Measurements from ENCODE around the gene CNGA4. TPM values are rescaled to one million over a fixed set of nuclear protein-coding genes. Genes with fewer than 3 reads are reported as not detected.

Gene CNGA4
- total RNA-seq, 2 donors from 2014 or later: not detected

GRCh38 chr11:6204706-6205105 is 34.2 kb upstream of the CNGA4 start:
- H3K4me3 ChIP-seq: no peak overlapping the region
- H3K36me3 ChIP-seq: peaks cover 5% of the 10 kb centered on the region
- ATAC-seq (ENCODE audit: insufficient number of reproducible peaks, low FRiP score, low read depth) (no peak), DNase-seq (ENCODE audit: low spot score) (no peak)
- no peak overlapping the region for H3K27ac ChIP-seq
- no peaks in the 10 kb centered on the region for H3K9me3 ChIP-seq
- no peaks in the 10 kb centered on the region for H3K4me1 ChIP-seq (ENCODE audit: control insufficient read depth in 1 of 2, low read depth in 2 of 2)
- no peak for TF ChIP-seq CTCF (IDR thresholded peaks at IDR 0.05)
- H3K27me3 ChIP-seq (replicated peaks; ENCODE audit: insufficient read depth): no peaks in the 10 kb centered on the region

- no peak for ATAC-seq (ENCODE audit: insufficient number of reproducible peaks, low FRiP score, low read depth)
- H3K27me3 ChIP-seq (replicated peaks; ENCODE audit: insufficient read depth): no peaks in the 10 kb centered on the region
- no peak for TF ChIP-seq CTCF (IDR thresholded peaks at IDR 0.05)
- no peaks in the 10 kb centered on the region for H3K9me3 ChIP-seq
- H3K4me1 ChIP-seq (ENCODE audit: control insufficient read depth in 1 of 2, low read depth in 2 of 2): no peaks in the 10 kb centered on the region
- no peak within 1 kb of the TSS for H3K4me3 ChIP-seq
- H3K27ac ChIP-seq: no peak within 1 kb of the TSS
- peaks cover 9% of the 10 kb centered on the region for H3K36me3 ChIP-seq
- no peak for DNase-seq (ENCODE audit: low spot score)
Observed at GRCh38 chr11:6205366-6205765, 33.5 kb upstream of the CNGA4 start, which contains the start of gene C11orf42. Gene C11orf42 (plus strand): TSS chr11:6205557. CDS start chr11:6205616, 59 bp downstream.

- Histone ChIP-seq H3K27me3 (replicated peaks; ENCODE audit: insufficient read depth) (no peaks in the 10 kb centered on the region), H3K27ac (no peak overlapping the region), H3K4me1 (ENCODE audit: control insufficient read depth in 1 of 2, low read depth in 2 of 2) (no peaks in the 10 kb centered on the region), H3K9me3 (no peaks in the 10 kb centered on the region), H3K4me3 (no peak overlapping the region), H3K36me3 (peaks cover 21% of the 10 kb centered on the region)
- ATAC-seq (ENCODE audit: insufficient number of reproducible peaks, low FRiP score, low read depth): no peak
- TF ChIP-seq CTCF (IDR thresholded peaks at IDR 0.05): no peak
- DNase-seq (ENCODE audit: low spot score): no peak
Observed at GRCh38 chr11:6206456-6207180, 32.3 kb upstream of the CNGA4 start.

GRCh38 chr11:6209801-6210200 is 29.1 kb upstream of the CNGA4 start:
- Histone ChIP-seq H3K27me3 (replicated peaks; ENCODE audit: insufficient read depth) (no peaks in the 10 kb centered on the region), H3K4me3 (no peak overlapping the region), H3K36me3 (peaks cover 31% of the 10 kb centered on the region), H3K9me3 (no peaks in the 10 kb centered on the region), H3K27ac (no peak overlapping the region), H3K4me1 (ENCODE audit: control insufficient read depth in 1 of 2, low read depth in 2 of 2) (no peaks in the 10 kb centered on the region)
- ATAC-seq (ENCODE audit: insufficient number of reproducible peaks, low FRiP score, low read depth) (no peak), DNase-seq (ENCODE audit: low spot score) (no peak)
- no peak for TF ChIP-seq CTCF (IDR thresholded peaks at IDR 0.05)

- Histone ChIP-seq H3K9me3 (no peaks in the 10 kb centered on the region), H3K36me3 (peaks cover 32% of the 10 kb centered on the region), H3K27ac (no peak overlapping the region), H3K4me3 (no peak overlapping the region), H3K4me1 (ENCODE audit: control insufficient read depth in 1 of 2, low read depth in 2 of 2) (no peaks in the 10 kb centered on the region), H3K27me3 (replicated peaks; ENCODE audit: insufficient read depth) (no peaks in the 10 kb centered on the region)
- TF ChIP-seq CTCF (IDR thresholded peaks at IDR 0.05): no peak
- no peak for DNase-seq (ENCODE audit: low spot score)
- no peak for ATAC-seq (ENCODE audit: insufficient number of reproducible peaks, low FRiP score, low read depth)
Observed at GRCh38 chr11:6210274-6210955, 28.5 kb upstream of the CNGA4 start.
